HepG2 (cell line): ENCODE measurements around the gene SCUBE1. TPM values are rescaled to one million over a fixed set of nuclear protein-coding genes. Genes with fewer than 3 reads are reported as not detected.

Source experiments
- ATAC-seq: fragments of 200-7000 bp; cut with Tn5 transposase; 3 replicates; pipeline ENCODE4 v1.9.1; 2020; ENCODE audit warnings: mild to moderate bottlenecking, moderate library complexity
- BruUV-seq: library from RNA; stranded (reverse); fragments of 400-500 nt; replicated peaks from 2 replicates; lab custom pipeline; 2021; lab: Mats Ljungman, UMichigan
- CTCF ChIA-PET: fragments of 300-600 bp; formaldehyde crosslinking; extraction: SDS; loops from one replicate; lab custom pipeline; 2021; ENCODE audit warnings: low total read pairs, inconsistent platforms, low intra/inter-chr PET ratio; lab: Yijun Ruan, JAX
- POLR2A ChIA-PET: fragments of 350-600 bp; sonication (Branson Sonifier 250); formaldehyde crosslinking; loops from one replicate; lab custom pipeline; 2020; ENCODE audit warnings: antibody characterized with exemption, inconsistent platforms; lab: Yijun Ruan, JAX
- DNase-seq: peaks from one replicate; pipeline ENCODE4 v3.0.0-alpha.2; 2015; ENCODE audit warnings: low spot score
- FAIRE-seq: peaks from 3 replicates; lab custom pipeline; 2011; peaks lifted over from hg19 to GRCh38; lab: Jason Lieb, UNC
- H2AFZ ChIP-seq: one replicate; pipeline ENCODE4 v1.6.1; 2011; ENCODE audit warnings: low read length, inconsistent platforms
- H3K27ac ChIP-seq: fragments of 300-600 bp; 3 replicates; pipeline ENCODE4 v1.8.0; 2011; ENCODE audit warnings: mixed run types, mild to moderate bottlenecking, mixed read lengths, low read length, inconsistent platforms; ENCODE audit not compliant: insufficient read depth; ENCODE audit errors: extremely low read length
- H3K27me3 ChIP-seq, 2 experiments: fragments of 200-600 bp in 1 of 2; 2 replicates in 1 of 2; 3 replicates in 1 of 2; pipeline versions ENCODE4 v1.6.0 to v1.8.0; 2011; ENCODE audit warnings: low read length in 2 of 2, mild to moderate bottlenecking in 2 of 2, moderate library complexity in 2 of 2, inconsistent platforms in 1 of 2; ENCODE audit not compliant: insufficient read depth in 2 of 2, control insufficient read depth in 1 of 2
- H3K36me3 ChIP-seq, 2 experiments: fragments of 200-600 bp in 1 of 2; replicated peaks in 1 of 2; 2 replicates in 1 of 2; 3 replicates in 1 of 2; pipeline versions ENCODE4 v1.5.1 to v1.8.0; 2011; ENCODE audit warnings: low read length in 2 of 2, inconsistent platforms in 1 of 2; ENCODE audit not compliant: insufficient read depth in 2 of 2, control insufficient read depth in 1 of 2
- H3K4me1 ChIP-seq: 2 replicates; pipeline ENCODE4 v1.5.1; 2012; ENCODE audit warnings: low read length, inconsistent platforms; ENCODE audit not compliant: insufficient read depth
- H3K4me2 ChIP-seq: 2 replicates; pipeline ENCODE4 v1.6.0; 2011; ENCODE audit warnings: low read depth, low read length, inconsistent platforms
- H3K4me3 ChIP-seq, 3 experiments: fragments of 200-600 bp in 1 of 3; sonication (generic), shearing (Covaris generic) in 1 of 3; replicated peaks in 1 of 3; 2 replicates each; pipeline ENCODE4 v1.5.1; 2011 to 2016; ENCODE audit warnings: low read length in 3 of 3, inconsistent platforms in 2 of 3, low read depth in 2 of 3, mild to moderate bottlenecking in 2 of 3, control low read depth in 1 of 3, mixed read lengths in 1 of 3; ENCODE audit not compliant: insufficient read depth in 1 of 3
- H3K79me2 ChIP-seq: one replicate; pipeline ENCODE4 v1.6.1; 2011; ENCODE audit warnings: low read length, inconsistent platforms; ENCODE audit not compliant: insufficient read depth
- H3K9ac ChIP-seq: 2 replicates; pipeline ENCODE4 v1.6.0; 2011; ENCODE audit warnings: mild to moderate bottlenecking, low read depth, low read length, inconsistent platforms; ENCODE audit not compliant: insufficient read depth
- H3K9me3 ChIP-seq: 2 replicates; pipeline ENCODE4 v1.5.1; 2012; ENCODE audit warnings: mild to moderate bottlenecking, low read length
- H4K20me1 ChIP-seq: 2 replicates; pipeline ENCODE4 v1.6.0; 2011; ENCODE audit warnings: inconsistent platforms, mild to moderate bottlenecking, low read length, moderate library complexity; ENCODE audit not compliant: insufficient read depth
- ARID4A ChIP-seq: sonication (generic); formaldehyde crosslinking; IDR thresholded peaks from 2 replicates; pipeline ENCODE4 v1.5.0; 2020; ENCODE audit warnings: mild to moderate bottlenecking, missing genetic modification reagents, borderline replicate concordance
- ARNTL ChIP-seq: sonication (generic); formaldehyde crosslinking; IDR thresholded peaks from 2 replicates; pipeline ENCODE4 v1.4.0; 2020; ENCODE audit warnings: mild to moderate bottlenecking, missing genetic modification reagents
- DMTF1 ChIP-seq: sonication (generic); formaldehyde crosslinking; IDR thresholded peaks from 2 replicates; pipeline ENCODE4 v1.4.0; 2020; ENCODE audit warnings: mild to moderate bottlenecking, missing genetic modification reagents
- HNRNPH1 ChIP-seq: fragments of 200-400 bp; formaldehyde crosslinking; optimal IDR thresholded peaks from 2 replicates; pipeline ENCODE3; 2017; ENCODE audit warnings: mild to moderate bottlenecking, low read depth, low read length
- NPAS2 ChIP-seq: sonication (generic); formaldehyde crosslinking; IDR thresholded peaks from 2 replicates; pipeline ENCODE4 v1.8.0; 2022; ENCODE audit warnings: mild to moderate bottlenecking, missing genetic modification reagents, borderline replicate concordance
- RBM39 ChIP-seq: fragments of 200-400 bp; formaldehyde crosslinking; IDR thresholded peaks from one replicate; pipeline ENCODE4 v1.6.1; 2018; ENCODE audit warnings: antibody characterized with exemption, mild to moderate bottlenecking, low read depth, low read length; ENCODE audit not compliant: poor library complexity, severe bottlenecking
- SALL2 ChIP-seq: sonication (generic); formaldehyde crosslinking; IDR thresholded peaks from 2 replicates; pipeline ENCODE4 v1.8.1; 2023; ENCODE audit warnings: mild to moderate bottlenecking, missing genetic modification reagents, inconsistent platforms
- TAF1 ChIP-seq: sonication (generic); formaldehyde crosslinking; IDR thresholded peaks from 2 replicates; pipeline ENCODE4 v1.4.0; 2020; ENCODE audit warnings: missing genetic modification reagents
- TCF7L2 ChIP-seq: IDR thresholded peaks from 2 replicates; pipeline ENCODE4 v1.6.1; 2011; ENCODE audit warnings: mild to moderate bottlenecking, low read depth, low read length, moderate library complexity
- WIZ ChIP-seq: sonication (generic); formaldehyde crosslinking; IDR thresholded peaks from 2 replicates; pipeline ENCODE4 v1.5.1; 2020; ENCODE audit warnings: mild to moderate bottlenecking, missing genetic modification reagents
- ZBTB38 ChIP-seq: sonication (generic); formaldehyde crosslinking; IDR thresholded peaks from 2 replicates; pipeline ENCODE4 v1.5.1; 2020; ENCODE audit warnings: mild to moderate bottlenecking, missing genetic modification reagents
- ZNF33B ChIP-seq: sonication (generic); formaldehyde crosslinking; IDR thresholded peaks from 2 replicates; pipeline ENCODE4 v1.5.1; 2020; ENCODE audit warnings: mild to moderate bottlenecking, missing genetic modification reagents
- ZNF34 ChIP-seq: sonication (generic); formaldehyde crosslinking; IDR thresholded peaks from 2 replicates; pipeline ENCODE4 v1.4.0; 2020; ENCODE audit warnings: mild to moderate bottlenecking, missing genetic modification reagents, borderline replicate concordance
- ZNF383 ChIP-seq: sonication (generic); formaldehyde crosslinking; IDR thresholded peaks from 2 replicates; pipeline ENCODE4 v1.4.0; 2020; ENCODE audit warnings: missing genetic modification reagents, mild to moderate bottlenecking, borderline replicate concordance
- ZNF598 ChIP-seq: sonication (generic); formaldehyde crosslinking; IDR thresholded peaks from 2 replicates; pipeline ENCODE4 v1.5.1; 2020; ENCODE audit warnings: mild to moderate bottlenecking, missing genetic modification reagents, borderline replicate concordance
- ZNF660 ChIP-seq: sonication (generic); formaldehyde crosslinking; IDR thresholded peaks from 2 replicates; pipeline ENCODE4 v1.5.1; 2020; ENCODE audit warnings: mild to moderate bottlenecking, low read depth, missing genetic modification reagents, borderline replicate concordance
- ZNF784 ChIP-seq: sonication (generic); formaldehyde crosslinking; IDR thresholded peaks from 2 replicates; pipeline ENCODE4 v1.5.1; 2020; ENCODE audit warnings: missing genetic modification reagents, mild to moderate bottlenecking, borderline replicate concordance
- WGBS: methylation state at CpG from one replicate; pipeline ENCODE4 v1.1.6; 2017; ENCODE audit warnings: low lambda C conversion rate; 5-methylcytosine and 5-hydroxymethylcytosine counted together
- in situ Hi-C: cut with HindIII; loops from 2 replicates; pipeline ENCODE4 v1.10.0; 2017; ENCODE audit warnings: low pct_unique_long_range_greater_than_20kb; ENCODE audit not compliant: extremely low pct_ligation_motif_present
- intact Hi-C: fragments of 100-400 bp; cut with micrococcal nuclease; formaldehyde crosslinking; loops from one replicate; pipeline ENCODE4 v1.10.0; 2022; ENCODE audit not compliant: unreplicated experiment
- polyA plus RNA-seq, 8 experiments: library from polyadenylated mRNA; depleted of rRNA in 3 of 8; stranded (reverse) in 7 of 8; unstranded in 1 of 8; fragments of >200 nt; fragmentation: Illumina TruSeq in 4 of 8; extraction: Trizol in 4 of 8; gene quantifications; 2 replicates each; pipeline versions ENCODE4 v1.2.1 to v1.2.3, GENCODE V29; 2011 to 2016; ENCODE audit warnings: low read depth in 4 of 8, missing spikeins in 1 of 8, mixed read lengths in 1 of 8; ENCODE audit not compliant: insufficient read depth in 1 of 8
- total RNA-seq, 5 experiments: library from RNA; depleted of rRNA; stranded (reverse); fragments of >200 nt; fragmentation: Illumina TruSeq; extraction: Trizol; gene quantifications; 2 replicates each; pipeline ENCODE4 v1.2.3, GENCODE V29; 2016; ENCODE audit warnings: low read depth in 1 of 5
- TF ChIP-seq, protein P1 (sequence below): IDR thresholded peaks from 2 replicates; pipeline ENCODE4 v1.6.1; 2016; ENCODE audit warnings: low read depth, borderline replicate concordance

SCUBE1 gene
- total and polyA plus RNA-seq, 2 of the 13 experiments (the other 11 are each of a cell fraction or from before 2014, with no cell fraction given): under 0.01 to 0.05 TPM

- Histone ChIP-seq H3K4me1 (peaks cover 8% of the 10 kb centered on the region), H3K4me2 (no peak overlapping the region), H4K20me1 (no peaks in the 10 kb centered on the region), H3K9me3 (no peaks in the 10 kb centered on the region), H3K4me3 (no peak overlapping the region), H3K9ac (no peak overlapping the region), H3K27ac (no peak overlapping the region), H2AFZ (no peak overlapping the region), H3K79me2 (no peaks in the 10 kb centered on the region), H3K27me3 (peaks cover 15 to 55% of the 10 kb centered on the region in 2 experiments), H3K36me3 (no peaks in the 10 kb centered on the region)
- BruUV-seq: no TSS peak
- no peak for FAIRE-seq
- no peak for DNase-seq
- in situ Hi-C loops (loop anchor here (5.0 kb wide), 2 partner anchors 40 to 75 kb away; no protein-coding TSS in a partner anchor), intact Hi-C loops (no loop called here)
- ChIA-PET CTCF (interaction anchor here (0.5 to 2.5 kb wide), 2 partner anchors 41 to 113 kb away, joined by 3 to 36 read pairs; no protein-coding TSS in a partner anchor), POLR2A (no interaction called here)
- no peak for ATAC-seq
- 44% methylated on average over 10 of the region's 12 CpGs for WGBS
- TF ChIP-seq ZNF598 (CRISPR knock-in tag) (no peak), TCF7L2 (no peak), DMTF1 (no peak), ZNF34 (CRISPR knock-in tag) (no peak), HNRNPH1 (no peak), ZBTB38 (no peak), SALL2 (CRISPR knock-in tag) (no peak), ARID4A (CRISPR knock-in tag) (no peak), NPAS2 (CRISPR knock-in tag) (no peak), ARNTL (CRISPR knock-in tag) (no peak), ZNF784 (CRISPR knock-in tag) (no peak), RBM39 (no peak), ZNF383 (no peak), ZNF660 (no peak), TAF1 (CRISPR knock-in tag) (no peak), WIZ (CRISPR knock-in tag) (no peak), ZNF33B (CRISPR knock-in tag) (no peak)
- TF ChIP-seq, protein P1, sequence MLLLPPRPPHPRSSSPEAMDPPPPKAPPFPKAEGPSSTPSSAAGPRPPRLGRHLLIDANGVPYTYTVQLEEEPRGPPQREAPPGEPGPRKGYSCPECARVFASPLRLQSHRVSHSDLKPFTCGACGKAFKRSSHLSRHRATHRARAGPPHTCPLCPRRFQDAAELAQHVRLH (CRISPR knock-in tag): no peak
These were observed 70.9 kb downstream of the SCUBE1 start for GRCh38 chr22:43272301-43272700.
